CD14-positive monocyte (primary cell): ENCODE data around the gene HIPK3. TPM values are rescaled to one million over a fixed set of nuclear protein-coding genes. Genes with fewer than 3 reads are reported as not detected.
A peak's percentile ranks its signal among the peaks of the same experiment; 100 is the strongest.

Source experiments
- DNase-seq, 3 donors: peaks; one replicate each; pipeline ENCODE4 v3.0.0-alpha.2; 2011 to 2022
- H2AFZ ChIP-seq: 2 replicates; pipeline ENCODE4 v1.6.0; 2012; ENCODE audit warnings: mild to moderate bottlenecking, low read depth, low read length, inconsistent platforms; ENCODE audit not compliant: insufficient read depth, poor library complexity, severe bottlenecking
- H3K27ac ChIP-seq, 2 donors: 1 replicate in 1 of 2; 2 replicates in 1 of 2; pipeline ENCODE4 v1.5.1; 2012 to 2013; ENCODE audit warnings: low read length in 2 of 2, control low read depth in 1 of 2, inconsistent platforms in 1 of 2, low read depth in 1 of 2, mild to moderate bottlenecking in 1 of 2
- H3K27me3 ChIP-seq, 2 donors: one replicate each; pipeline versions ENCODE4 v1.6.0 to v1.6.1; 2011 to 2013; ENCODE audit warnings: low read length in 2 of 2; ENCODE audit not compliant: control insufficient read depth in 2 of 2, insufficient read depth in 2 of 2
- H3K36me3 ChIP-seq, 2 donors: replicated peaks in 1 of 2; 1 replicate in 1 of 2; 2 replicates in 1 of 2; pipeline versions ENCODE4 v1.5.1 to v1.6.1; 2012 to 2013; ENCODE audit warnings: low read length in 2 of 2, control low read depth in 1 of 2, inconsistent platforms in 1 of 2, mild to moderate bottlenecking in 1 of 2; ENCODE audit not compliant: insufficient read depth in 2 of 2, control insufficient read depth in 1 of 2
- H3K4me1 ChIP-seq, 2 donors: 1 replicate in 1 of 2; 2 replicates in 1 of 2; pipeline versions ENCODE4 v1.5.1 to v1.6.1; 2012 to 2013; ENCODE audit warnings: low read length in 2 of 2, control low read depth in 1 of 2, inconsistent platforms in 1 of 2, mild to moderate bottlenecking in 1 of 2, moderate library complexity in 1 of 2; ENCODE audit not compliant: insufficient read depth in 2 of 2, control insufficient read depth in 1 of 2
- H3K4me2 ChIP-seq: replicated peaks from 2 replicates; pipeline ENCODE3; 2012; ENCODE audit warnings: low read length, moderate library complexity, mild to moderate bottlenecking; ENCODE audit not compliant: poor library complexity, severe bottlenecking; ENCODE audit errors: extremely low read depth
- H3K4me3 ChIP-seq, 3 experiments: fragments of 200-600 bp in 1 of 3; sonication (generic) in 1 of 3; replicated peaks in 1 of 3; 1 replicate in 2 of 3; 2 replicates in 1 of 3; pipeline ENCODE4 v1.5.1; 2011 to 2013; ENCODE audit warnings: low read length in 3 of 3, mild to moderate bottlenecking in 3 of 3, control low read depth in 2 of 3, low read depth in 2 of 3, inconsistent platforms in 1 of 3, moderate library complexity in 1 of 3
- H3K79me2 ChIP-seq: 2 replicates; pipeline ENCODE4 v1.6.0; 2012; ENCODE audit warnings: mild to moderate bottlenecking, control low read depth, inconsistent platforms, low read length, moderate library complexity; ENCODE audit not compliant: insufficient read depth
- H3K9ac ChIP-seq: 2 replicates; pipeline ENCODE4 v1.6.0; 2017; ENCODE audit warnings: low read length, mild to moderate bottlenecking; ENCODE audit not compliant: insufficient read depth, poor library complexity, severe bottlenecking
- H3K9me3 ChIP-seq, 2 donors: replicated peaks in 1 of 2; 1 replicate in 1 of 2; 2 replicates in 1 of 2; pipeline versions ENCODE4 v1.5.1 to v1.6.1; 2012 to 2013; ENCODE audit warnings: low read length in 2 of 2, control low read depth in 1 of 2; ENCODE audit not compliant: control insufficient read depth in 1 of 2, insufficient read depth in 1 of 2
- H4K20me1 ChIP-seq: 2 replicates; pipeline ENCODE4 v1.6.0; 2012; ENCODE audit warnings: mild to moderate bottlenecking, low read length, control low read depth, moderate library complexity; ENCODE audit not compliant: insufficient read depth
- H3K27ac Mint-ChIP-seq, 7 donors: one replicate each; pipeline ENCODE4 v1.8.0; 2020; ENCODE audit warnings: mild to moderate bottlenecking in 7 of 7, mixed read lengths in 7 of 7, moderate library complexity in 6 of 7, inconsistent platforms in 2 of 7
- H3K27me3 Mint-ChIP-seq, 3 donors: one replicate each; pipeline ENCODE4 v1.8.0; 2021 to 2022; ENCODE audit warnings: low read depth in 3 of 3, mild to moderate bottlenecking in 3 of 3, mixed read lengths in 3 of 3, moderate library complexity in 3 of 3, inconsistent platforms in 1 of 3
- H3K36me3 Mint-ChIP-seq, 2 donors: one replicate each; pipeline ENCODE4 v1.8.0; 2020; ENCODE audit warnings: mixed read lengths in 2 of 2, inconsistent platforms in 1 of 2, mild to moderate bottlenecking in 1 of 2
- H3K4me1 Mint-ChIP-seq: one replicate; pipeline ENCODE4 v1.8.0; 2020; ENCODE audit warnings: mild to moderate bottlenecking, mixed read lengths
- H3K4me3 Mint-ChIP-seq, 2 donors: one replicate each; pipeline ENCODE4 v1.8.0; 2020; ENCODE audit warnings: mild to moderate bottlenecking in 2 of 2, mixed read lengths in 2 of 2, moderate library complexity in 1 of 2
- H3K9me3 Mint-ChIP-seq, 7 donors: one replicate each; pipeline ENCODE4 v1.8.0; 2020 to 2022; ENCODE audit warnings: mixed read lengths in 7 of 7, mild to moderate bottlenecking in 6 of 7, moderate library complexity in 6 of 7, inconsistent platforms in 2 of 7
- CTCF ChIP-seq: fragments of 200-600 bp; IDR thresholded peaks from one replicate; pipeline ENCODE4 v1.8.0; 2022; ENCODE audit warnings: antibody characterized with exemption, mild to moderate bottlenecking
- intact Hi-C, 2 donors: fragments of 100-400 bp; cut with micrococcal nuclease; formaldehyde crosslinking; loops; one replicate each; pipeline versions ENCODE4 v1.15.0 to v1.15.1; 2023
- polyA plus RNA-seq, 3 donors: library from polyadenylated mRNA; depleted of rRNA in 1 of 3; unstranded in 2 of 3; stranded (reverse) in 1 of 3; fragments of 300-500 nt in 2 of 3; fragments of >200 nt in 1 of 3; fragmentation: Illumina TruSeq in 2 of 3; gene quantifications; 1 replicate in 2 of 3; 2 replicates in 1 of 3; pipeline ENCODE4 v1.2.3, GENCODE V29; 2012 to 2021

The HIPK3 gene
- polyA plus RNA-seq, 3 donors, result 62.0 to 68.6 (median 63.5) TPM

GRCh38 chr11:33273656-33274055 lies 16.5 kb downstream of the HIPK3 start:
- no peaks in the 10 kb centered on the region for H3K36me3 ChIP-seq
- peaks cover 100% of the 10 kb centered on the region for H3K79me2 ChIP-seq
- intact Hi-C loops, result loop anchor here in 1 of 2 donors (10.0 kb wide), 1 partner anchor 51 kb away; no protein-coding TSS in a partner anchor
- no peak for DNase-seq
- peak overlapping the region in 1 of 2 donors; percentile 54 for H3K27ac ChIP-seq
- H3K9me3 Mint-ChIP-seq, result peaks cover 0 to 3% (median 0%) of the 10 kb centered on the region in 7 donors
- H3K4me1 Mint-ChIP-seq, result peaks cover 47% of the 10 kb centered on the region
- H3K4me3 ChIP-seq, result no peak overlapping the region
- H3K36me3 Mint-ChIP-seq, result peaks cover 7 to 9% of the 10 kb centered on the region in 2 donors
- H3K27ac Mint-ChIP-seq, result peak overlapping the region in 1 of 7 donors; percentile 42
- no peaks in the 10 kb centered on the region for H3K27me3 Mint-ChIP-seq
- H3K4me1 ChIP-seq, result peaks cover 15 to 36% of the 10 kb centered on the region in 2 donors
- no peaks in the 10 kb centered on the region for H3K9me3 ChIP-seq
- no peak overlapping the region for H2AFZ ChIP-seq
- TF ChIP-seq CTCF, result no peak
- H3K27me3 ChIP-seq, result no peaks in the 10 kb centered on the region
- no peak overlapping the region for H3K9ac ChIP-seq
- H3K4me3 Mint-ChIP-seq, result no peak overlapping the region
- no peak overlapping the region for H3K4me2 ChIP-seq
- H4K20me1 ChIP-seq, result peaks cover 100% of the 10 kb centered on the region

DNA sequence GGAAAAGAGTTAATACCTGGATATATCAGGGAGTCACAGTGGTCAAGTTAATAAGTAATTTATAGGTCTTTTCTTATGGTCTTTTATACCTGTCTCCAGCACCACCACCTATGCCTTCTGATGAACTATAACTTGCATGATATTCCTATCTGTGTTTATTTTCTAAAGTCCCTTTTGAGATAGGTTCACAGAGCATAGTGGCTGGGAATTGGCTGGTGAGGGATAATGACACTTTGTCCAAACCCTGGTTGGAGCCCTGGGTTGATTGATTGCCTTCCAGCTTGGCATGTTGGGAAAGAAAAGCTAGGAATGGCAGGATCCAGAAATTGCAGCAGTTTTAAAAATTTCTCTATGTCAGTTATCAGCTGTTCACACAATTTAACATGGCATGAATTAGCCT lies 23.2 kb downstream of the HIPK3 start:
- peak overlapping the region in 5 of 7 donors; percentile 17 to 78 (median 54) for H3K27ac Mint-ChIP-seq
- Histone ChIP-seq H3K36me3 (no peaks in the 10 kb centered on the region), H3K9me3 (no peaks in the 10 kb centered on the region), H2AFZ (no peak overlapping the region), H4K20me1 (peaks cover 100% of the 10 kb centered on the region), H3K9ac (no peak overlapping the region), H3K4me2 (no peak overlapping the region), H3K27me3 (no peaks in the 10 kb centered on the region), H3K27ac (peak overlapping the region in 1 of 2 donors; percentile 24), H3K4me3 (no peak overlapping the region), H3K79me2 (peaks cover 100% of the 10 kb centered on the region), H3K4me1 (peaks cover 0 to 14% of the 10 kb centered on the region in 2 donors)
- peaks cover 39% of the 10 kb centered on the region for H3K4me1 Mint-ChIP-seq
- intact Hi-C loops, result no loop called here
- no peak for DNase-seq
- H3K4me3 Mint-ChIP-seq, result no peak overlapping the region
- peaks cover 3 to 16% of the 10 kb centered on the region in 2 donors for H3K36me3 Mint-ChIP-seq
- TF ChIP-seq CTCF, result no peak
- H3K9me3 Mint-ChIP-seq, result no peaks in the 10 kb centered on the region
- H3K27me3 Mint-ChIP-seq, result no peaks in the 10 kb centered on the region
